MM.1S (cell line): Measurements from ENCODE around the gene OR5K2.

Experiments used
- DNase-seq: peaks from one replicate; pipeline ENCODE4 v3.0.0-alpha.2; 2015
- H2AFZ ChIP-seq: fragments of 300-600 bp; sonication (generic); 2 replicates; pipeline ENCODE4 v1.6.0; 2016; ENCODE audit warnings: antibody characterized with exemption, low read length
- H3F3A ChIP-seq: fragments of 300-600 bp; sonication (generic); 2 replicates; pipeline ENCODE4 v1.6.1; 2016; ENCODE audit warnings: mild to moderate bottlenecking, antibody characterized with exemption, low read length, moderate library complexity, mixed read lengths; ENCODE audit not compliant: insufficient read depth
- H3K27ac ChIP-seq: fragments of 300-600 bp; sonication (generic); 2 replicates; pipeline ENCODE4 v1.5.1; 2016; ENCODE audit warnings: mild to moderate bottlenecking, low read length
- H3K27me3 ChIP-seq: fragments of 300-600 bp; sonication (generic); replicated peaks from 2 replicates; pipeline ENCODE4 v1.6.0; 2016; ENCODE audit warnings: low read length; ENCODE audit not compliant: insufficient read depth
- H3K36me3 ChIP-seq: fragments of 300-600 bp; sonication (generic); replicated peaks from 2 replicates; pipeline ENCODE4 v1.6.1; 2016; ENCODE audit warnings: mild to moderate bottlenecking, low read length, mixed read lengths; ENCODE audit not compliant: insufficient read depth
- H3K4me1 ChIP-seq: fragments of 300-600 bp; sonication (generic); 2 replicates; pipeline ENCODE4 v1.6.1; 2016; ENCODE audit warnings: low read length, mixed read lengths
- H3K4me2 ChIP-seq: fragments of 300-600 bp; sonication (generic); 2 replicates; pipeline ENCODE4 v1.6.0; 2016; ENCODE audit warnings: low read depth, low read length
- H3K4me3 ChIP-seq: fragments of 300-600 bp; sonication (generic); 2 replicates; pipeline ENCODE4 v1.5.1; 2016; ENCODE audit warnings: low read length, mixed read lengths
- H3K79me2 ChIP-seq: fragments of 300-600 bp; sonication (generic); 2 replicates; pipeline ENCODE4 v1.6.1; 2016; ENCODE audit warnings: mixed run types, low read length, mixed read lengths
- H3K9ac ChIP-seq: fragments of 300-600 bp; sonication (generic); 2 replicates; pipeline ENCODE4 v1.6.1; 2016; ENCODE audit warnings: low read length, mixed read lengths
- H3K9me2 ChIP-seq: fragments of 300-600 bp; sonication (generic); replicated peaks from 2 replicates; pipeline ENCODE4 v1.6.1; 2016; ENCODE audit warnings: mild to moderate bottlenecking, low read length, mixed read lengths; ENCODE audit not compliant: insufficient read depth
- H3K9me3 ChIP-seq: fragments of 300-600 bp; sonication (generic); replicated peaks from 2 replicates; pipeline ENCODE4 v1.6.1; 2016; ENCODE audit warnings: mild to moderate bottlenecking, low read length, mixed read lengths; ENCODE audit not compliant: insufficient read depth
- H4K20me1 ChIP-seq: fragments of 300-600 bp; sonication (generic); 2 replicates; pipeline ENCODE4 v1.6.1; 2016; ENCODE audit warnings: mild to moderate bottlenecking, low read length, moderate library complexity, mixed read lengths; ENCODE audit not compliant: insufficient read depth
- EZH2 ChIP-seq: fragments of 300-600 bp; sonication (generic); optimal IDR thresholded peaks from 2 replicates; pipeline ENCODE3; 2017; ENCODE audit warnings: low read depth, mild to moderate bottlenecking, antibody characterized with exemption, low read length, mixed read lengths
- EZH2phosphoT487 ChIP-seq: fragments of 300-600 bp; sonication (generic); IDR thresholded peaks from 2 replicates; pipeline ENCODE4 v1.6.1; 2018; ENCODE audit warnings: antibody characterized with exemption, low read length
- TF ChIP-seq, protein P1 (sequence below): fragments of 300-600 bp; sonication (generic); IDR thresholded peaks from 2 replicates; pipeline ENCODE4 v1.5.1; 2016; ENCODE audit warnings: antibody characterized with exemption, low read length, mixed read lengths

OR5K2 gene

DNA sequence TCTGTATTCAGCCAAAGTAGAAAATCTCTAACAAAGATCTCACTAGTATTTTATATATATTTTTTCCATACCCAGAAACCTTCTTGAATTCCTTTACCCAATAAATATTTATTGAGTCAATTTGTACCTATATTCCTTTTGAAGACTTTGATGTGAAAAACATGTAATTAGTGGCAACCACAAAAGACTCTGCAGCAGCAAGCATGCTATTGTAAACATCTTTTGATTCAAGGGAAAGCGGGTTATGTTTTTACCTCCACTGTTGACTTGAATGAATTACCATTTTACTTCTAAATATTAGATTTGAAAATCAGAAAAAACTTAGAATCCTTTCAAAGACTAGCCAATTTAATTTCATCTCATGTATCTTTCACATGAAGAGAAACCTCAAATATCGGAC lies 36.7 kb downstream of the OR5K2 start:
- Histone ChIP-seq H3K9me3 (no peaks in the 10 kb centered on the region), H3K9me2 (no peaks in the 10 kb centered on the region), H3K27me3 (no peaks in the 10 kb centered on the region), H3K36me3 (no peaks in the 10 kb centered on the region), H3K4me1 (0 out of 2 replicates have a peak, but pooled peaks cover 3% of the 10 kb centered on the region), H3K4me3 (no peak overlapping the region), H4K20me1 (no peaks in the 10 kb centered on the region), H2AFZ (no peak overlapping the region), H3K79me2 (no peaks in the 10 kb centered on the region), H3K4me2 (no peak overlapping the region), H3F3A (no peaks in the 10 kb centered on the region), H3K27ac (no peak overlapping the region), H3K9ac (no peak overlapping the region)
- DNase-seq: no peak
- TF ChIP-seq EZH2: no peak
- TF ChIP-seq, protein P1, sequence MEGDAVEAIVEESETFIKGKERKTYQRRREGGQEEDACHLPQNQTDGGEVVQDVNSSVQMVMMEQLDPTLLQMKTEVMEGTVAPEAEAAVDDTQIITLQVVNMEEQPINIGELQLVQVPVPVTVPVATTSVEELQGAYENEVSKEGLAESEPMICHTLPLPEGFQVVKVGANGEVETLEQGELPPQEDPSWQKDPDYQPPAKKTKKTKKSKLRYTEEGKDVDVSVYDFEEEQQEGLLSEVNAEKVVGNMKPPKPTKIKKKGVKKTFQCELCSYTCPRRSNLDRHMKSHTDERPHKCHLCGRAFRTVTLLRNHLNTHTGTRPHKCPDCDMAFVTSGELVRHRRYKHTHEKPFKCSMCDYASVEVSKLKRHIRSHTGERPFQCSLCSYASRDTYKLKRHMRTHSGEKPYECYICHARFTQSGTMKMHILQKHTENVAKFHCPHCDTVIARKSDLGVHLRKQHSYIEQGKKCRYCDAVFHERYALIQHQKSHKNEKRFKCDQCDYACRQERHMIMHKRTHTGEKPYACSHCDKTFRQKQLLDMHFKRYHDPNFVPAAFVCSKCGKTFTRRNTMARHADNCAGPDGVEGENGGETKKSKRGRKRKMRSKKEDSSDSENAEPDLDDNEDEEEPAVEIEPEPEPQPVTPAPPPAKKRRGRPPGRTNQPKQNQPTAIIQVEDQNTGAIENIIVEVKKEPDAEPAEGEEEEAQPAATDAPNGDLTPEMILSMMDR: no peak
- TF ChIP-seq EZH2phosphoT487: no peak

DNA sequence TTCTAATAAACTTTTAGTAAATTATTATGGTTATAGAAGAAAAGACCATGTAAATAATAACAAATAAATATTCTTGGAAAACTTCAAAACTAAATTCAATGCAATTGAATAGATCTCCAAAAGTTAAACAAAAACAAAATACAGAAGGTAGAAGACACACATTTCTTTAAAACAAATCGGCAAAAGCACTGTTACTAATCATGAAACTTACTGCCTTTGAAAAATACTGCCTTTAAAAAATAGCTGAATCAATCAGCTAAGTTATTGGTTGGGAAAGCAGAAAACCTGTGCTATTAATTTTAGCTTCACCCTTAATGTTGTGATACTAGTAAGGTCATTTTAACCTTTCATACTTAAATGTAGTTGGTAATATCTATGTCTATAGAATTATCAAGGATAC lies 37.3 kb downstream of the OR5K2 start:
- Histone ChIP-seq H3F3A (no peaks in the 10 kb centered on the region), H3K4me1 (peaks cover 3% of the 10 kb centered on the region; the same call in 1 of the 2 replicates), H3K36me3 (no peaks in the 10 kb centered on the region), H3K4me3 (no peak overlapping the region), H2AFZ (no peak overlapping the region), H3K9me2 (no peaks in the 10 kb centered on the region), H3K27ac (no peak overlapping the region), H3K4me2 (no peak overlapping the region), H3K9ac (no peak overlapping the region), H3K9me3 (no peaks in the 10 kb centered on the region), H3K79me2 (no peaks in the 10 kb centered on the region), H4K20me1 (no peaks in the 10 kb centered on the region), H3K27me3 (no peaks in the 10 kb centered on the region)
- DNase-seq: no peak
- TF ChIP-seq EZH2: no peak
- no peak for TF ChIP-seq EZH2phosphoT487
- TF ChIP-seq, protein P1: no peak

DNA sequence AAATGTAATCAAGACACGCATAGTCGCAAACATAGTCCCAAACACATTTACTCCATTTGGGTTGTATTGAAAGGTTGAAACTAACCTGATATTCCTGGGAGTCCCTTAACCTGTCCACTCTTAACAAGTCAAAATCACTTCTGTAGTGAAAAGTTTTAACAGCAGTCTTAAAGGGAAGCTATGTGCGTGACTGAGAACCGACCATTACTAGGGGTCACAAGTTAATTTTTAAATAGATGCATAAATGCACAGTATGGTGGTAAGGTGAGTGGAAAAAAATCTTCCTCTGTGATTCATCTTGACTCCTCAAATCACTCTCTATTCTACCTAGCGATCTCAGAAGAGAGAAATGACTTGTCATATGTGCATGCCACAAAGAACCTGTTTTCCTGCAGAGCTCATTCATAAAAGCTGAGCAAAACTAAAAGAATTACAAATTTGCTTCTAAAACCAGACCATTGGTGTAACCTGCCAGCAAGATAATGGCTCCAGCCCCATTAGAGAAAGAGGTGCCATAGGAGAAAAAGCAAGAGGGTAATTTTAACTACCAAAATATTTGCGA lies 39.1 kb downstream of the OR5K2 start:
- no peaks in the 10 kb centered on the region for H3K9me2 ChIP-seq
- no peaks in the 10 kb centered on the region for H4K20me1 ChIP-seq
- H3K27me3 ChIP-seq: no peaks in the 10 kb centered on the region
- H3K4me3 ChIP-seq: no peak overlapping the region
- H2AFZ ChIP-seq: no peak overlapping the region
- H3K27ac ChIP-seq: no peak overlapping the region
- H3K4me2 ChIP-seq: no peak overlapping the region
- no peaks in the 10 kb centered on the region for H3K36me3 ChIP-seq
- peaks cover 10% of the 10 kb centered on the region; the same call in 1 of the 2 replicates for H3F3A ChIP-seq
- TF ChIP-seq EZH2phosphoT487: no peak
- no peak for TF ChIP-seq EZH2
- TF ChIP-seq, protein P1: no peak
- H3K4me1 ChIP-seq: peaks cover 16% of the 10 kb centered on the region
- no peak for DNase-seq
- no peaks in the 10 kb centered on the region for H3K79me2 ChIP-seq
- H3K9me3 ChIP-seq: no peaks in the 10 kb centered on the region
- H3K9ac ChIP-seq: no peak overlapping the region
